ENCODE results near the gene MANF. TPM values are rescaled to one million over a fixed set of nuclear protein-coding genes. Genes with fewer than 3 reads are reported as not detected.

The MANF gene
- total RNA-seq, 1 experiment from 2014 or later, result 132 TPM

- DNase-seq (ENCODE audit: low read depth, low spot score) (no peak), ATAC-seq (peak; percentile 26; the same call in 1 of the 2 replicates)
- Histone ChIP-seq H3K79me2 (ENCODE audit: insufficient read depth, low read length) (peaks cover 56% of the 10 kb centered on the region), H2AFZ (ENCODE audit: low read depth, low read length, poor library complexity, severe bottlenecking) (no peak overlapping the region), H3K4me1 (ENCODE audit: control insufficient read depth in 1 of 2, insufficient read depth in 2 of 2, low read length in 2 of 2) (peaks cover 23 to 48% of the 10 kb centered on the region in 2 experiments; a peak in 3 of 4 replicates), H3K9me3 (ENCODE audit: control insufficient read depth in 1 of 2, insufficient read depth in 1 of 2, low read depth in 1 of 2, low read length in 2 of 2) (peaks cover 0 to 14% of the 10 kb centered on the region in 2 experiments; a peak in 1 of 4 replicates), H3K4me2 (ENCODE audit: low read length) (peak overlapping the region; percentile 82), H3K4me3 (replicated peaks in 1 of 2; ENCODE audit: low read depth in 1 of 2, low read length in 2 of 2) (peak overlapping the region; percentile 37 to 59), H4K20me1 (ENCODE audit: insufficient read depth) (no peaks in the 10 kb centered on the region), H3K27ac (ENCODE audit: low read depth, low read length) (peak overlapping the region; percentile 62), H3K27me3 (ENCODE audit: insufficient read depth, low read length) (no peaks in the 10 kb centered on the region), H3K36me3 (ENCODE audit: control insufficient read depth in 1 of 2, insufficient read depth in 2 of 2, low read length in 2 of 2) (peaks cover 5 to 67% of the 10 kb centered on the region in 2 experiments; a peak in 3 of 4 replicates), H3K9ac (ENCODE audit: low read length) (peak overlapping the region; percentile 28), H3K9me2 (ENCODE audit: insufficient read depth) (no peaks in the 10 kb centered on the region)
- ChIA-PET RAD21 (ENCODE audit: low non-redundant PET in 1 of 2, low total read pairs in 2 of 2, uncharacterized antibody in 2 of 2, unreplicated experiment in 2 of 2) (interaction anchor here in 1 of 2 experiments (0.6 kb wide), 1 partner anchor 773 kb away, joined by 4 read pairs; the partner anchor contains the start of gene MAPKAPK3), CTCF (interaction anchor here (1.3 to 2.5 kb wide), 5 partner anchors 9 to 774 kb away, joined by 3 to 10 read pairs (median 5); partner anchors contain the start of genes DCAF1 and MAPKAPK3), POLR2A (no interaction called here)
- intact Hi-C loops (cut with micrococcal nuclease), result loop anchor here (1.0 to 5.0 kb wide), 3 partner anchors 282 to 774 kb away; partner anchors contain the start of gene TEX264
- no TSS peak for BruUV-seq (replicated peaks)
- TF ChIP-seq CTCF (IDR thresholded peaks at IDR 0.05 in 2 of 3, conservative IDR thresholded peaks at IDR 0.05 in 1 of 3; ENCODE audit: borderline replicate concordance in 1 of 3, insufficient read depth in 1 of 3, low read depth in 2 of 3, low read length in 2 of 3) (peak in 1 of 3 experiments; percentile 78; a peak in 2 of 6 replicates), MAX (IDR thresholded peaks at IDR 0.05) (no peak)
Measured at GRCh38 chr3:51390246-51391074, 5.4 kb downstream of the MANF start.
